Mesodermal cell (in vitro differentiated cells): ENCODE results near the gene SLC3A2.
"Not testable (repeated sequence)": the region's sequence is repeated elsewhere in the genome, so short reads cannot be mapped to it uniquely, and the experiment has no call there.

ENCODE experiments used
- H3K27ac ChIP-seq: 2 replicates; pipeline ENCODE4 v1.7.0; 2013; ENCODE audit warnings: mild to moderate bottlenecking, low read depth, low read length, moderate library complexity; ENCODE audit not compliant: severe bottlenecking
- H3K36me3 ChIP-seq: 2 replicates; pipeline ENCODE4 v1.7.1; 2013; ENCODE audit warnings: mild to moderate bottlenecking, low read length, moderate library complexity; ENCODE audit not compliant: control insufficient read depth, insufficient read depth
- H3K4me1 ChIP-seq: one replicate; pipeline ENCODE4 v1.7.1; 2013; ENCODE audit warnings: mild to moderate bottlenecking, low read length; ENCODE audit not compliant: insufficient read depth, control insufficient read depth, poor library complexity, severe bottlenecking
- H3K4me3 ChIP-seq: 2 replicates; pipeline ENCODE4 v1.7.0; 2013; ENCODE audit warnings: low read length, control low read depth, mild to moderate bottlenecking; ENCODE audit not compliant: insufficient read depth, poor library complexity, severe bottlenecking; ENCODE audit errors: extremely low read depth
- H3K9me3 ChIP-seq: 2 replicates; pipeline ENCODE4 v1.7.1; 2013; ENCODE audit warnings: mild to moderate bottlenecking, low read length, moderate library complexity; ENCODE audit not compliant: control insufficient read depth
- WGBS, 2 experiments: methylation state at CpG; one replicate each; pipeline ENCODE4 v1.1.5; 2013; ENCODE audit warnings: missing lambda C conversion rate in 2 of 2; ENCODE audit not compliant: insufficient coverage in 2 of 2; 5-methylcytosine and 5-hydroxymethylcytosine counted together

The SLC3A2 gene

GRCh38 chr11:62842171-62842741 lies 38.4 kb upstream of the SLC3A2 start:
- Histone ChIP-seq H3K9me3 (no peaks in the 10 kb centered on the region), H3K4me3 (peak overlapping the region; percentile 30), H3K27ac (peak overlapping the region; percentile 100), H3K4me1 (peaks cover 10% of the 10 kb centered on the region), H3K36me3 (peaks cover 9% of the 10 kb centered on the region)
- WGBS, 2 experiments: 6 to 10% methylated on average over 28 to 29 of the region's 30 CpGs

GRCh38 chr11:62842891-62843290 lies 37.8 kb upstream of the SLC3A2 start:
- H3K4me3 ChIP-seq, H3K9me3 ChIP-seq, H3K4me1 ChIP-seq, H3K36me3 ChIP-seq: not testable (repeated sequence)
- WGBS, 2 experiments: 92 to 95% methylated on average over 7 of the region's 9 CpGs
- peak overlapping the region; percentile 100 for H3K27ac ChIP-seq

DNA sequence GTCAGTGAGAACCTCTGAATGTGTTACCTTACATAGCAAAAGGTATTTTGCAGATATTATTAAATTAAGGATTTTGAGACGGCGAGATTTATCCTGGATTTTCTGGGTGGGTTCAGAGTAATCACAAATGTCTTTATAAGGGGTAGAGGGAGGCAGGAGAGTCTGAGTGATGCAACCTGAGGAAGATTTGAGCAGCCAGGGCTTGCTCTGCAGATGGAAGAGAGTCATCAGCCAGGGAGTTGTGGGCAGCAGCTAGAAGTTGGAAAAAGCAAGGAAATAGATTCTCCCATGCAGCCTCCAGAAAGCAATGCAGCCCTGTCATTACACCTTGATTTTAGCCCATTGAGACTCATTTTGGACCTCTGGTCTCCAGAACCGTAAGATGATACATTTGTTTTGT lies 37.2 kb upstream of the SLC3A2 start:
- 94 to 96% methylated on average over 3 of the region's 3 CpGs for WGBS, 2 experiments
- H3K9me3 ChIP-seq: no peaks in the 10 kb centered on the region
- no peak overlapping the region for H3K4me3 ChIP-seq
- H3K36me3 ChIP-seq: no peaks in the 10 kb centered on the region
- no peak overlapping the region for H3K27ac ChIP-seq
- peaks cover 9% of the 10 kb centered on the region for H3K4me1 ChIP-seq

DNA sequence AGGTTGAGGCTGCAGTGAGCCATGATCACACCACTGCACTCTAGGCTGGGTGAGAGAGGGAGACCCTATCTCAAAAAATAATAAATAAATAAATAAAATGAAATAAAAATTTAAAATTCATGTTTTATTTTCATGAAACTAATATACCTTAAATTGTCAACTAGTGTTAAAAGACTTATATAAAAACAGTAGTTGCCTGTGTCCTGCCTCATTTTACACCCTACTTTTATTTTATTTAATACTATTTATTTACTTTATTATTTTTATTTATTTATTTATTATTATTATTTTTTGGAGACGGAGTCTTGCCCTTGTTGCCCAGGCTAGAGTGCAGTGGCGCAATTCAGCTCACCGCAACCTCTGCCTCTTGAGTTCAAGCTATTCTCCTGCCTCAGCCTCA lies 36.5 kb upstream of the SLC3A2 start:
- H3K27ac ChIP-seq: no peak overlapping the region
- no peaks in the 10 kb centered on the region for H3K9me3 ChIP-seq
- WGBS, 2 experiments: 83 to 93% methylated on average over 2 to 3 of the region's 3 CpGs
- H3K4me3 ChIP-seq: no peak overlapping the region
- H3K4me1 ChIP-seq: peaks cover 7% of the 10 kb centered on the region
- no peaks in the 10 kb centered on the region for H3K36me3 ChIP-seq

GRCh38 chr11:62846177-62846576 lies 34.5 kb upstream of the SLC3A2 start:
- H3K9me3 ChIP-seq: no peaks in the 10 kb centered on the region
- no peak overlapping the region for H3K27ac ChIP-seq
- H3K36me3 ChIP-seq: no peaks in the 10 kb centered on the region
- H3K4me1 ChIP-seq: peaks cover 7% of the 10 kb centered on the region
- 87% methylated on average over 3 of the region's 3 CpGs for WGBS, 2 experiments
- H3K4me3 ChIP-seq: no peak overlapping the region

- Histone ChIP-seq H3K4me3 (no peak overlapping the region), H3K4me1 (peaks cover 5% of the 10 kb centered on the region), H3K36me3 (peaks cover 17% of the 10 kb centered on the region), H3K27ac (no peak overlapping the region), H3K9me3 (no peaks in the 10 kb centered on the region)
- WGBS, 2 experiments: 75 to 100% methylated on average over 1 of the region's 1 CpG
These were observed 32.9 kb upstream of the SLC3A2 start for GRCh38 chr11:62847767-62848314.

DNA sequence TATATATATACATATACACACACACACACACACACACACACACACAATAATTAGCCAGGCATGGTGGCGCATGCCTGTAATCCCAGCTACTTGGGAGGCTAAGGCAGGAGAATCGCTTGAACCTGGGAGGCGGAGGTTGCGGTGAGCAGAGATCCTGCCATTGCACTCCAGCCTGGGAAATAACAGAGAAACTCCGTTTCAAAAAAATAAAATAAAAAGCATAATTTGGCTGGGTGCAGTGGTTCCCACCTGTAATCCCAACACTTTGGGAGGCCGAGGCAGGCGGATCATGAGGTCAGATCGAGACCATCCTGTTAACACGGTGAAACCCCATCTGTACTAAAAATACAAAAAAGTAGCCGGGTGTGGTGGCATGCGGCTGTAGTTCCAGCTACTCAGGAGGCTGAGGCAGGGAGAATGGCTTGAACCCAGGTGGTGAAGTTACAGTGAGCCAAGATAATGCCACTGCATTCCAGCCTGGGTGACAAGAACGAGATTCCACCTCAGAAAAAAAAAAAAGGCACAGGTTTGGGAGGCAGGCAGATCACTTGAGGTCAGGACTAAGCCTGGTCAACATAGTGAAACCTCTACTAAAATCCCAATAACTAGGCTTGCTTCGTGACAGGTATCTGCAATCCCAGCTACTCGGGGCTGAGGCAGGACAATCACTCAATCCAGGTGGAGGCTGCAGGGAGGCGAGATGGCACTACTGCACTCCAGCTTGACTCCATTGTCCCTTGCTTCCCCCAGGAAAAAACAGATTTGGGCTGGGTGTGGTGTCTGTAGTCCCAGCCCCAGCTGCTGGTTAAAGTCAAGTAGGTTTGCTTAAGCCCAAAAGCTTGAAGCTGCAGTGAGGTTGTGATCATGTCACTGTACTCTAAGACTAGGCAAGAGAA lies 29.5 kb upstream of the SLC3A2 start:
- no peak overlapping the region for H3K4me3 ChIP-seq
- H3K9me3 ChIP-seq: no peaks in the 10 kb centered on the region
- H3K36me3 ChIP-seq: peaks cover 42% of the 10 kb centered on the region
- WGBS, 2 experiments: 35 to 46% methylated on average over 10 to 15 of the region's 15 CpGs
- peaks cover 11% of the 10 kb centered on the region for H3K4me1 ChIP-seq
- peak overlapping the region; percentile 64 for H3K27ac ChIP-seq

DNA sequence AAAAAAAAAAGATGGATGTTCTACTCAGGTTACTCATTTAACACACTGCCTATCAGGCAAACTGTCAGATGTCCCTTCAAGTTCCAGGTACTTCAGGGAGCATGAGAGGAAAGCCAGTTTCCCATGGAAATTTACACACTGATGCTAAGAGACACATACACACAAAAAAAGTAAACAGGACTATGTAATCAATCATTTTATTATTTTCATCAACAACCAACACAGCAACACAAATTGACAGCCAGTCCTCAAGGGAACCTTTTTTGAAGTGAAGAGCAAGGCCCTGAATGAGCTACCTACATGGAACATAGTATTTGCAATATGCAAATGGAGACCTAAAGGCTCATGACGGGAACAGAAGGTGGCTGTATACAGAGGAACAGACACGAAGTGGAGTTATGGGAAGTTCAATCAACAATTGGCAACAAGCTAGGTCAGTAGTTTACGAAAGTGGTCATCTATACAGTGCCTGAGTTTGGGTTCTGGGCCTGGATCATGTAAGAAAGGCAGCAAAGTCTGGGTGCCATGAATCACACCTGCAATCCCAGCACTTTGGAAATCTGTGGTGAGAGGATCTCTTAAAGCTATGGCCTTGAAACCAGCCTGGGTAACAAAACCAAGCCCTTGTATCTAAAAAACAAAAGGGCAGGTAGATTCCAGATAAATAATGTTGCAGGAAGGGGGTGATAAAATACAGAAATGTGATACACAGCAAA lies 28.7 kb upstream of the SLC3A2 start:
- peak overlapping the region; percentile 64 for H3K27ac ChIP-seq

DNA sequence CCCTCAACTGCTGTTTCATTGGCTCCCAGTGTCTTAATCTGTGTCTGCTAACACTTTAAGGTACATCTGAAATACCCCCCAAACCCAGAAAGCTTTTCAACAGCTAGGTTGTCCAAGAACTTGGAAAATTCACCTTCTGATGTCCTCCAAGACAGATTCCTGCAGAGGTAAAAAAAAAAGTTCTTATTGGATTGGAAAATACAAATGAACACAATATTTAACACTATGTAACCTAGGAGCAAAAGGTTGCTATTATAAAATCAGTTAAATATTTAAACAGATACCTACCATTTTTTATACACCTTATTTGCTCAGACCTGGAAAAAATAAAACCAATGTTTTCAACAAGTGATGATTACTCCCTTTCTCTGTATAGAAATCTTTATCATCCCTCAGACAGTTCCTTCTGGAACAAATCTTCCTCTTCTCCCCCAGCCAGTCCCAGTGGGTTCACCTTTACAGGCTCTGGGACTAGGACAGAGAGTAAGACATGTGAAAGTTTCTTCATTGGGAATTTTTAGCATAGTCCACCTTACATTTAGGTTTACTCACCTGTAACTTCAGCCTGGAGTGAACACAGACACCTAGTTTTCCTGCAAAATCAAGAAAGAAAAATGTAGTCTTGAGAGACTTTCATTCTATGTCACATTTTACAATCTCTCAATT lies 28.0 kb upstream of the SLC3A2 start:
- Histone ChIP-seq H3K9me3 (no peaks in the 10 kb centered on the region), H3K4me3 (peak overlapping the region; percentile 92), H3K4me1 (peaks cover 13% of the 10 kb centered on the region), H3K27ac (peak overlapping the region; percentile 64), H3K36me3 (peaks cover 42% of the 10 kb centered on the region)

More for the DNA sequence above, 28.7 kb upstream of the SLC3A2 start:
- H3K4me1 ChIP-seq: peaks cover 11% of the 10 kb centered on the region
- no peak overlapping the region for H3K4me3 ChIP-seq
- peaks cover 42% of the 10 kb centered on the region for H3K36me3 ChIP-seq
- 60 to 67% methylated on average over 3 of the region's 3 CpGs for WGBS, 2 experiments
- H3K9me3 ChIP-seq: no peaks in the 10 kb centered on the region

DNA sequence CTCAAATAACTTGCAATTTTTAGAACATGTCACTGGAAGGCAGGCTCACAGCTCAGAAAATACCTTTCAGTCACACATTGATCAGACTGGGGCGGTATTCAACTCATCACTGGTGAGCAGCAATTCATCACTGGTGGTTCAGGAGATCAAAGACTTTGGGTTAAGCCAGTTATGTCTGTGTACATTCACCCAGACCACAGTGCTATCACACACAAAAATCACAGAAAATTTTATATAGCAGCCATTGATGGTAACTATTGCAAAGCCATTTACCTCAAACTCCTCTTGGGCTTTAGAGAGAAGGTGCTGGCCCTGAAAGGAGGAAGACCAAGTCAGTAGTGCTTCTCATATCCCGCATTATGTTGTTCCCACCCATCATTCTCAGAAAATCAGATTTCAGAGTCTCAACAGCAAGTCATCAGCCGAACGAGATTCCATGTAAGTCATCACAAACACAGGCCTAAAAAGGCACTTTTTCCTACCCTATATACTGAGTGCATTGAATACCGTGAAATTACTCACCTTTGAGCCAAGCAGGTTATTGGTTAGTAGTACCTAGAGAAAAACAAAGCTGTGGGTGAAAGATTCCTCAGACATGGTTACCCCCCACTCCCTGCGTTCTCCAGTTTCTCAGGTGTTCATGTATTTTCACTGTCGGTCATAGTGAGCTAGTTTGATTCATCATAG lies 27.3 kb upstream of the SLC3A2 start:
- WGBS, 2 experiments: 51 to 100% methylated on average over 1 to 4 of the region's 7 CpGs
- H3K4me1 ChIP-seq: peaks cover 21% of the 10 kb centered on the region
- no peaks in the 10 kb centered on the region for H3K9me3 ChIP-seq
- H3K36me3 ChIP-seq: peaks cover 42% of the 10 kb centered on the region
- H3K4me3 ChIP-seq: peak overlapping the region; percentile 92
- H3K27ac ChIP-seq: peak overlapping the region; percentile 64
